ENCODE data around the gene PLA2R1.

DNA sequence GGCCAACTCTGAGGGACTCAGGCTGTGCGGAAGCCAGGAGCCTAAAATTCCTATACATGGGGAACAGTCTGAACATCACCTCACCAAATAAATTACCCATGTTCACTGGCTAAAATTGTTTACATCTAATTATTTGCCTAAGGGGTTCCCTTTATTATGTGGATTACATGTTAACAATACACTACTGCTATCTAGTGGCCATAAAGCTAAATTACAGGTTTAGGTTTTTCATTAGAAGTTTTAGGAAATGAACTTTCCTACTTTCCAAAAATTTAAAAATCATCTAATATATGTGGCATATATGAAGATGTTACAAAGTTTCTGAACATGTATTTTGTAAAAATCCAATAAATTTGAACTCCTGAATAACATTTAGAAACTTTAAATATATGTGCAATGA lies 40.3 kb downstream of the PLA2R1 start:
- TF ChIP-seq CTCF (IDR thresholded peaks at IDR 0.05) (no peak), POLR2A (IDR thresholded peaks at IDR 0.05) (no peak)
